Liver (tissue), 3 donors: Measurements from ENCODE around the gene IGF1R.

Experiments used
- CTCF ChIP-seq: fragments of 150-350 bp; IDR thresholded peaks from 2 replicates; pipeline ENCODE4 v1.5.1; 2017; ENCODE audit warnings: improper control_type of control experiment, low read depth, low read length; ENCODE audit not compliant: missing input control
- JUND ChIP-seq, 2 donors: IDR thresholded peaks; 2 replicates each; pipeline ENCODE4 v1.6.1; 2016; ENCODE audit warnings: antibody characterized with exemption in 2 of 2
- donor health status: healthy.
- donor health status: healthy.

GRCh38 chr15:98722645-98723044 is 74.3 kb downstream of the IGF1R start:
- TF ChIP-seq CTCF (no peak), JUND (IDR thresholded peaks at IDR 0.05) (no peak)
